Ovary (tissue), 3 donors: Measurements from ENCODE around the gene RPL26.

Experiments used
- CTCF ChIP-seq, 3 donors: fragments of 450-650 bp in 2 of 3; fragments of 200-600 bp in 1 of 3; IDR thresholded peaks; one replicate each; pipeline versions ENCODE4 v1.5.1 to v1.8.0; 2016 to 2022; ENCODE audit warnings: antibody characterized with exemption in 3 of 3, mild to moderate bottlenecking in 1 of 3
- POLR2A ChIP-seq: fragments of 450-650 bp; IDR thresholded peaks from one replicate; pipeline ENCODE4 v1.6.1; 2017; ENCODE audit warnings: antibody characterized with exemption, mild to moderate bottlenecking, moderate library complexity
- donor health status: DM: no; HTN: no; CAD: no.

GRCh38 chr17:8339540-8339939 is 43.5 kb downstream of the RPL26 start, which contains the start of gene ODF4:
- TF ChIP-seq CTCF (IDR thresholded peaks at IDR 0.05) (no peak), POLR2A (no peak)
